Stimulated activated CD8-positive, alpha-beta memory T cell treated with anti-CD3 and anti-CD28 coated beads, Interleukin-7, amount 100 ng/mL, for 1 hour (primary cell): Measurements from ENCODE around the gene URI1.

Experiments used
- DNase-seq, 2 donors: peaks; one replicate each; pipeline ENCODE4 v3.0.0-alpha.2; 2020; ENCODE audit warnings: low read depth in 2 of 2

Gene URI1

GRCh38 chr19:30059741-30060457, 117.9 kb downstream of the URI1 start:
- DNase-seq: no peak

GRCh38 chr19:30060531-30061222, 118.6 kb downstream of the URI1 start:
- DNase-seq: no peak

DNA sequence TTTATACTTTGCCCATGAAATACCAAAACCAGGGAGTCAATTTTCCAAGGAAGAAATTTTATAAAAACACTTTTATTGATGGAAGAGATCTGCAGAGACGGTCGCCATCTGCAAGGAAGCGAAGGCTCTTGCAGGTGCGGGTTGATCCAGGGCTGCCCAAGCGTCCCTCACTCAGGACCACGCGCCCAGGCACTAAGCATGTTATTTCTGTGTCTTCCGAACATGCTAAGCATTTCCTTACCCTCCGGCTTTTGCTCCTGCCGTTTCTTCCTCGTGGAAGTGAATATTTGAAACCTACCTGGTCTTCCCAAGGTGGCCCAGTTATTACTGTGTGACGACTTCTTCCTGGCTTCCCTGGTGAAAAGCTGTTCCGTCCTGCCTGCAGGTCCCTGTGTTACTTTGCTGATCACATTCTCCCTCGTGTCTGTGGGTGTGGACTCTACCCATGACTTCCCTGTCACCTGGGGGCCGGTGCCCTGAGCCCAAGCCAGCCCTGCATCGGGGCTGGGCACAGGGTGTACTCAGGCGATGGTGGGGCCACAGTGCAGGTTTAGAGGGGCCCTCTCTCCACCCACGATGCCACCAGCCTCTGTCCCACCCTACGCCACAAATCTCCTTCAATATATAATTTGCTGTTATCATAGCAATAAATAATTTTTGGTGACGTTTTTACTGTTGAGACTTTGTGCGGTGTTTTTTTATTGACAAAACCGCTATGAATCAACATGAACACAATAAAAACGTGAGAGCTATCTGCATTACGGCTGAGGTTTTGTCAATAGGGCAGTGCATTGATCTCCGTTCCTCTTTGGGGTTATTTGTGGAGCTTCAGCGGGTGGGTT, 119.4 kb downstream of the URI1 start:
- DNase-seq: no peak

- no peak for DNase-seq
Observed at GRCh38 chr19:30062065-30062906, 120.2 kb downstream of the URI1 start.

GRCh38 chr19:30062907-30063649, 121.0 kb downstream of the URI1 start:
- no peak for DNase-seq

DNA sequence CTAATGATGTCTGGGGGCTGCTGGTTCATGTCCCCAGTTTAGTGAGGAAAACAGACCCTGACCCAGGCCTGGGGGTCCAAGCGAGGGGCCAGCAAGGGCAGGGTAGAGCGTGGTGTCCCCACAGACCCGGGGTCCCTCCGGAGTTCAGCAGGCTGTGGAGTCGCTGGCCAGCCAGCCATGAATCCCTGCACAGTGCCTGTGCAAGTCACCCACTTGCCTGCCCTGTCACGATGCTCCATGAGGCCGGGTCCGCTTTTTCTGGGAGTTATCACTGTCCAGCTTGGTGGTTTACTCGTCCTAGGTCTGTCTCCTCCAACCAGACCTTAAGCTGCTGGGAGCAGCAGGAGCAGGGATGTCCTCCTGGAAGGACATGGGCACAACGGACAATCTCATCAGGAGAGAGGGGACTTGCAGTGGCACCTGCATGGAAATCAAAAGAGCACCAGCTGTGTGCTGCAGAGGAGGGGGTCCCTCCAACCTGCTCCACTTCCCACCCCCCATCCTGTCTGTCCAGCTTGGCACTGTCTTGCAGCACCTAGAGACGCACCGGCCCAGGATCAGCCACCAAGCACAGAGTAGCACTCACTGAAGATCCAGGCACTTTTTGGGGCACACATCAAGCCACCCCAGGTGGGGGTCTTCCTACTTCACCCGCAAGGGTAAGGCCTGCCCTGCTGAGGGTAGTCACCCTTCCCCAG, 121.8 kb downstream of the URI1 start:
- DNase-seq: no peak

GRCh38 chr19:30064348-30064699, 122.3 kb downstream of the URI1 start:
- DNase-seq: no peak

DNA sequence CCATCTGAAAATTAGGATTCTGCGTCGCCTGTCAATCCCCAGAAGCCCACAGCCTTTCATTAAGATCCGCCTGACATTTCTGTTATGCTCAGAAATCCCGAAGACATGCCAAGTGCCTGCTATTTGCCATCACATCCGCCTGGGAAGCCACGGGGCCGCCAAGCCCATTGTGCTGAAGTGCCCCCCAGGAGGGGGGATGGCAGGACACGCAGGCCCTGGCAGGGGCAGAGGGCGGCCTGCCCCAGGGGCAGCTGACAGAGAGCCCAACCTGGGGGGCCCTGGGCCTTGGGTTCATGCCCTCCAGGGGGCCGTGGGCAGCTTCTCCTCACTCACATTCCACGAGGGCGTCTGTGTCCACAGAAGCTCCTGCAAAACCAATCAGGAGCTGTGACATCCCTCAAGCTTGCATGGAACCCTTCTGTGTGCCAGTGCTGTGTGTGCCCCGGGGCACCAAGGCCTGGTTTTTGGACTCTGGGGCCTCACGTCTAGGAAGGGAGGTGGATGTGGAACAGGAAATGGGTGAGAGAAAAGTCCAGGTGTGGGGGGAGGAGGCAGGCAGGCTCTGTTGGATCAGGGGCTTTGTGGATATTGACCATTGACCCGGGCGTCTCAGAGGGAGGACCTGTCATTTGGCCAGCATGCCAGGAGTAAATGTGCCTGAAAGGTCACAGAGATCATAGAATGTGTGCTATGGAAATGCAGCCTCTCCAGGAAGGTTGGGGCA, 122.9 kb downstream of the URI1 start:
- DNase-seq: no peak

- DNase-seq: no peak
Observed at GRCh38 chr19:30065680-30066606, 123.9 kb downstream of the URI1 start.
